Fibroblast of peridontal ligament (primary cell): Measurements from ENCODE around the gene RPS19BP1.

ENCODE experiments used
- DNase-seq: peaks from one replicate; pipeline ENCODE4 v3.0.0-alpha.2; 2010; ENCODE audit errors: extremely low read depth

Gene RPS19BP1

GRCh38 chr22:39559456-39560105 lies 27.0 kb upstream of the RPS19BP1 start:
- DNase-seq: no peak

- DNase-seq: no peak
These were observed 26.4 kb upstream of the RPS19BP1 start for GRCh38 chr22:39558950-39559349.

- no peak for DNase-seq
These were observed 25.7 kb upstream of the RPS19BP1 start for GRCh38 chr22:39558254-39558727.

GRCh38 chr22:39556970-39557841 lies 24.7 kb upstream of the RPS19BP1 start:
- no peak for DNase-seq

- DNase-seq: no peak
These were observed 21.6 kb upstream of the RPS19BP1 start for GRCh38 chr22:39554151-39554550.

- no peak for DNase-seq
These were observed 20.9 kb upstream of the RPS19BP1 start for GRCh38 chr22:39553429-39553828.

GRCh38 chr22:39547587-39547947 lies 15.0 kb upstream of the RPS19BP1 start:
- no peak for DNase-seq

- peak; percentile 54 for DNase-seq
These were observed 14.5 kb upstream of the RPS19BP1 start for GRCh38 chr22:39546889-39547586.

GRCh38 chr22:39545386-39546365 lies 13.1 kb upstream of the RPS19BP1 start:
- no peak for DNase-seq

GRCh38 chr22:39543095-39543494 lies 10.5 kb upstream of the RPS19BP1 start:
- peak; percentile 41 for DNase-seq

GRCh38 chr22:39537975-39538374 lies 5.4 kb upstream of the RPS19BP1 start:
- no peak for DNase-seq

- no peak for DNase-seq
These were observed 4.2 kb upstream of the RPS19BP1 start for GRCh38 chr22:39536711-39537110.

GRCh38 chr22:39535831-39536449 lies 3.4 kb upstream of the RPS19BP1 start:
- DNase-seq: no peak

GRCh38 chr22:39535357-39535725 lies 2.8 kb upstream of the RPS19BP1 start:
- no peak for DNase-seq

GRCh38 chr22:39534591-39535356 lies 2.2 kb upstream of the RPS19BP1 start:
- peak; percentile 57 for DNase-seq

GRCh38 chr22:39534092-39534506 lies 1.6 kb upstream of the RPS19BP1 start:
- no peak for DNase-seq

- peak; percentile 46 for DNase-seq
These were observed 1.7 kb downstream of the RPS19BP1 start for GRCh38 chr22:39530692-39531331.

- no peak for DNase-seq
These were observed 2.4 kb downstream of the RPS19BP1 start for GRCh38 chr22:39530116-39530515.

GRCh38 chr22:39529487-39529851 lies 3.1 kb downstream of the RPS19BP1 start:
- no peak for DNase-seq
